K562 (cell line): ENCODE measurements around the gene KLHL35. TPM values are rescaled to one million over a fixed set of nuclear protein-coding genes. Genes with fewer than 3 reads are reported as not detected.

Experiments
- ARID1B ChIP-seq: fragments of 450-650 bp; IDR thresholded peaks from 2 replicates; pipeline ENCODE4 v1.6.1; 2016; ENCODE audit warnings: antibody characterized with exemption, mild to moderate bottlenecking, inconsistent platforms
- KDM5B ChIP-seq: fragments of 200-600 bp; sonication (generic); IDR thresholded peaks from 2 replicates; pipeline ENCODE4 v1.6.1; 2012; ENCODE audit warnings: low read depth, mild to moderate bottlenecking, moderate library complexity, low read length, control low read depth, inconsistent platforms; ENCODE audit not compliant: insufficient replicate concordance
- LCOR ChIP-seq: sonication (generic); formaldehyde crosslinking; IDR thresholded peaks from 2 replicates; pipeline ENCODE4 v1.8.0; 2022; ENCODE audit warnings: mild to moderate bottlenecking, missing genetic modification reagents
- MYNN ChIP-seq, 2 experiments: sonication (generic); formaldehyde crosslinking in 1 of 2; IDR thresholded peaks; 2 replicates each; pipeline versions ENCODE4 v1.5.0 to v1.6.1; 2016 to 2020; ENCODE audit warnings: antibody characterized with exemption in 1 of 2, missing genetic modification reagents in 1 of 2
- NBN ChIP-seq: fragments of 450-650 bp; IDR thresholded peaks from 2 replicates; pipeline ENCODE4 v1.6.1; 2016; ENCODE audit warnings: low read depth, mild to moderate bottlenecking
- PTTG1 ChIP-seq: fragments of 450-650 bp; IDR thresholded peaks from 2 replicates; pipeline ENCODE4 v1.6.1; 2016; ENCODE audit warnings: low read depth, mild to moderate bottlenecking, missing genetic modification characterization, missing compliant biosample characterization
- RFX5 ChIP-seq: IDR thresholded peaks from 2 replicates; pipeline ENCODE4 v1.6.1; 2011; ENCODE audit warnings: low read depth, mild to moderate bottlenecking, improper control_type of control experiment, low read length
- ZC3H8 ChIP-seq: fragments of 450-650 bp; IDR thresholded peaks from 2 replicates; pipeline ENCODE4 v1.6.1; 2017
- ZNF507 ChIP-seq: conservative IDR thresholded peaks from 2 replicates; pipeline ENCODE4 v1.6.1; 2017; ENCODE audit warnings: missing genetic modification characterization, missing compliant biosample characterization
- ZNF778 ChIP-seq: fragments of 450-650 bp; formaldehyde crosslinking; IDR thresholded peaks from 2 replicates; pipeline ENCODE4 v1.4.0; 2020; ENCODE audit warnings: mild to moderate bottlenecking, moderate library complexity
- polyA plus RNA-seq, 8 experiments: library from polyadenylated mRNA; depleted of rRNA in 4 of 8; stranded (reverse) in 5 of 8; unstranded in 3 of 8; fragments of >200 nt; fragmentation: Nextera tagmentation in 2 of 8; fragmentation: Illumina TruSeq in 1 of 8; extraction: Ambion mirVana in 2 of 8; extraction: Trizol in 1 of 8; gene quantifications; 2 replicates each; pipeline versions ENCODE4 v1.2.1 to v1.2.3, GENCODE V29; 2011 to 2014; ENCODE audit warnings: inconsistent platforms in 1 of 8, missing spikeins in 1 of 8
- total RNA-seq, 7 experiments: library from RNA; depleted of rRNA in 6 of 7; stranded (reverse); fragments of >200 nt in 6 of 7; fragmentation: Illumina TruSeq in 2 of 7; extraction: Trizol in 2 of 7; gene quantifications; 2 replicates each; pipeline versions ENCODE4 v1.2.1 to v1.2.3, GENCODE V29; 2011 to 2021; ENCODE audit warnings: low replicate concordance in 1 of 7
- TF ChIP-seq, protein P1 (sequence below): sonication (generic); formaldehyde crosslinking; IDR thresholded peaks from 2 replicates; pipeline ENCODE4 v1.8.1; 2023; ENCODE audit warnings: missing genetic modification reagents, mild to moderate bottlenecking, borderline replicate concordance
- TF ChIP-seq, protein P2 (sequence below), 2 experiments: fragments of 250-450 bp in 1 of 2; fragments of 450-650 bp in 1 of 2; sonication (Bioruptor Pico) in 1 of 2; IDR thresholded peaks; 2 replicates each; pipeline versions ENCODE4 v1.6.1 to v1.8.0; 2016 to 2021; ENCODE audit warnings: mild to moderate bottlenecking in 2 of 2, moderate library complexity in 2 of 2, missing compliant biosample characterization in 1 of 2, missing genetic modification characterization in 1 of 2
- TF ChIP-seq, protein P3 (sequence below), 2 experiments: fragments of 450-650 bp; conservative IDR thresholded peaks; 2 replicates each; pipeline ENCODE4 v1.6.1; 2017; ENCODE audit warnings: mild to moderate bottlenecking in 2 of 2, moderate library complexity in 2 of 2
- TF ChIP-seq, protein P4 (sequence below): fragments of 250-450 bp; sonication (Bioruptor Pico); IDR thresholded peaks from 2 replicates; pipeline ENCODE4 v1.4.0; 2020

The KLHL35 gene
- total and polyA plus RNA-seq, 9 of the 15 experiments (the other 6 are each of a cell fraction or from before 2014, with no cell fraction given): not detected

DNA sequence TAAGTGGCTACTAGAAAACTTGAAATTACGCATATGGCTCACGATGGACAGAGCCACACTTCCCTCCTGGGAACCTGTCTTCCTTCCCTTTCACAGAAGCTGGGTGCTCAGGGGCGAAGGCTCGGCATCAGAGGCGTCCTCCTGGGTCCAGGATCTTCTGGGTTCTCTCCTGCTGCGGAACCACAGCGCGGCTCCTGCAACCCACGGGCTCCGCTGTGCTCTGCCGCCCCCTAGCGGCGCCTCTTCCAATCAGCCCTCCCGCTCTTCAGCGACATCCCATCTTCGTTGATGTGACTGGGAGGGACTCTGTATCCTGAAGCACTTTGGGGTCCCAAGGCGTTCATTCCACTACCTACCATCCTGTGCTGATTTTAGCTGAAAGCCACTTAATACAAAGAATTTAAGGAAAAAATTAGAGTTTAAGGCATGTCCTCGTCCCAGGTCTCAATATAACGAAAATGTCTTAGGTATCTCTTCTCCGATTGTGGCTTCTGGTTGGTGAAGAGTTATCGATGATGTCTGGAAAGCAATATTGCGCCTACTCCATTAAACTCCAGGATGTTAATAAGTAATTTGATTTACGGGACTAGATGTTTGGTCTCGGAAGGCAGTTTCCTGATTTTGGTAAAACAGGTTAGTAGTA lies 48.4 kb downstream of the KLHL35 start (continued):
- TF ChIP-seq, protein P1, sequence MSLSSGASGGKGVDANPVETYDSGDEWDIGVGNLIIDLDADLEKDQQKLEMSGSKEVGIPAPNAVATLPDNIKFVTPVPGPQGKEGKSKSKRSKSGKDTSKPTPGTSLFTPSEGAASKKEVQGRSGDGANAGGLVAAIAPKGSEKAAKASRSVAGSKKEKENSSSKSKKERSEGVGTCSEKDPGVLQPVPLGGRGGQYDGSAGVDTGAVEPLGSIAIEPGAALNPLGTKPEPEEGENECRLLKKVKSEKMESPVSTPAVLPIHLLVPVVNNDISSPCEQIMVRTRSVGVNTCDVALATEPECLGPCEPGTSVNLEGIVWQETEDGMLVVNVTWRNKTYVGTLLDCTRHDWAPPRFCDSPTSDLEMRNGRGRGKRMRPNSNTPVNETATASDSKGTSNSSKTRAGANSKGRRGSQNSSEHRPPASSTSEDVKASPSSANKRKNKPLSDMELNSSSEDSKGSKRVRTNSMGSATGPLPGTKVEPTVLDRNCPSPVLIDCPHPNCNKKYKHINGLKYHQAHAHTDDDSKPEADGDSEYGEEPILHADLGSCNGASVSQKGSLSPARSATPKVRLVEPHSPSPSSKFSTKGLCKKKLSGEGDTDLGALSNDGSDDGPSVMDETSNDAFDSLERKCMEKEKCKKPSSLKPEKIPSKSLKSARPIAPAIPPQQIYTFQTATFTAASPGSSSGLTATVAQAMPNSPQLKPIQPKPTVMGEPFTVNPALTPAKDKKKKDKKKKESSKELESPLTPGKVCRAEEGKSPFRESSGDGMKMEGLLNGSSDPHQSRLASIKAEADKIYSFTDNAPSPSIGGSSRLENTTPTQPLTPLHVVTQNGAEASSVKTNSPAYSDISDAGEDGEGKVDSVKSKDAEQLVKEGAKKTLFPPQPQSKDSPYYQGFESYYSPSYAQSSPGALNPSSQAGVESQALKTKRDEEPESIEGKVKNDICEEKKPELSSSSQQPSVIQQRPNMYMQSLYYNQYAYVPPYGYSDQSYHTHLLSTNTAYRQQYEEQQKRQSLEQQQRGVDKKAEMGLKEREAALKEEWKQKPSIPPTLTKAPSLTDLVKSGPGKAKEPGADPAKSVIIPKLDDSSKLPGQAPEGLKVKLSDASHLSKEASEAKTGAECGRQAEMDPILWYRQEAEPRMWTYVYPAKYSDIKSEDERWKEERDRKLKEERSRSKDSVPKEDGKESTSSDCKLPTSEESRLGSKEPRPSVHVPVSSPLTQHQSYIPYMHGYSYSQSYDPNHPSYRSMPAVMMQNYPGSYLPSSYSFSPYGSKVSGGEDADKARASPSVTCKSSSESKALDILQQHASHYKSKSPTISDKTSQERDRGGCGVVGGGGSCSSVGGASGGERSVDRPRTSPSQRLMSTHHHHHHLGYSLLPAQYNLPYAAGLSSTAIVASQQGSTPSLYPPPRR: no peak
- TF ChIP-seq MYNN (IDR thresholded peaks at IDR 0.05) (no peak), MYNN (CRISPR knock-in tag; IDR thresholded peaks at IDR 0.05) (no peak), ZNF778 (CRISPR knock-in tag) (no peak), ZNF507 (tag) (no peak), ZC3H8 (no peak), KDM5B (no peak), NBN (0 out of 2 replicates have a peak, but pooled peaks have one; percentile 33), LCOR (CRISPR knock-in tag) (0 out of 2 replicates have a peak, but pooled peaks have one; percentile 44), RFX5 (no peak), PTTG1 (no peak), ARID1B (no peak)
- TF ChIP-seq, protein P2, sequence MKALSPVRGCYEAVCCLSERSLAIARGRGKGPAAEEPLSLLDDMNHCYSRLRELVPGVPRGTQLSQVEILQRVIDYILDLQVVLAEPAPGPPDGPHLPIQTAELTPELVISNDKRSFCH (CRISPR knock-in tag; IDR thresholded peaks at IDR 0.05): no peak
- TF ChIP-seq, protein P2 (tag; IDR thresholded peaks at IDR 0.05): no peak
- TF ChIP-seq, protein P3, sequence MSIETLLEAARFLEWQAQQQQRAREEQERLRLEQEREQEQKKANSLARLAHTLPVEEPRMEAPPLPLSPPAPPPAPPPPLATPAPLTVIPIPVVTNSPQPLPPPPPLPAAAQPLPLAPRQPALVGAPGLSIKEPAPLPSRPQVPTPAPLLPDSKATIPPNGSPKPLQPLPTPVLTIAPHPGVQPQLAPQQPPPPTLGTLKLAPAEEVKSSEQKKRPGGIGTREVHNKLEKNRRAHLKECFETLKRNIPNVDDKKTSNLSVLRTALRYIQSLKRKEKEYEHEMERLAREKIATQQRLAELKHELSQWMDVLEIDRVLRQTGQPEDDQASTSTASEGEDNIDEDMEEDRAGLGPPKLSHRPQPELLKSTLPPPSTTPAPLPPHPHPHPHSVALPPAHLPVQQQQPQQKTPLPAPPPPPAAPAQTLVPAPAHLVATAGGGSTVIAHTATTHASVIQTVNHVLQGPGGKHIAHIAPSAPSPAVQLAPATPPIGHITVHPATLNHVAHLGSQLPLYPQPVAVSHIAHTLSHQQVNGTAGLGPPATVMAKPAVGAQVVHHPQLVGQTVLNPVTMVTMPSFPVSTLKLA (conservative IDR thresholded peaks at IDR 0.05): no peak
- TF ChIP-seq, protein P4, sequence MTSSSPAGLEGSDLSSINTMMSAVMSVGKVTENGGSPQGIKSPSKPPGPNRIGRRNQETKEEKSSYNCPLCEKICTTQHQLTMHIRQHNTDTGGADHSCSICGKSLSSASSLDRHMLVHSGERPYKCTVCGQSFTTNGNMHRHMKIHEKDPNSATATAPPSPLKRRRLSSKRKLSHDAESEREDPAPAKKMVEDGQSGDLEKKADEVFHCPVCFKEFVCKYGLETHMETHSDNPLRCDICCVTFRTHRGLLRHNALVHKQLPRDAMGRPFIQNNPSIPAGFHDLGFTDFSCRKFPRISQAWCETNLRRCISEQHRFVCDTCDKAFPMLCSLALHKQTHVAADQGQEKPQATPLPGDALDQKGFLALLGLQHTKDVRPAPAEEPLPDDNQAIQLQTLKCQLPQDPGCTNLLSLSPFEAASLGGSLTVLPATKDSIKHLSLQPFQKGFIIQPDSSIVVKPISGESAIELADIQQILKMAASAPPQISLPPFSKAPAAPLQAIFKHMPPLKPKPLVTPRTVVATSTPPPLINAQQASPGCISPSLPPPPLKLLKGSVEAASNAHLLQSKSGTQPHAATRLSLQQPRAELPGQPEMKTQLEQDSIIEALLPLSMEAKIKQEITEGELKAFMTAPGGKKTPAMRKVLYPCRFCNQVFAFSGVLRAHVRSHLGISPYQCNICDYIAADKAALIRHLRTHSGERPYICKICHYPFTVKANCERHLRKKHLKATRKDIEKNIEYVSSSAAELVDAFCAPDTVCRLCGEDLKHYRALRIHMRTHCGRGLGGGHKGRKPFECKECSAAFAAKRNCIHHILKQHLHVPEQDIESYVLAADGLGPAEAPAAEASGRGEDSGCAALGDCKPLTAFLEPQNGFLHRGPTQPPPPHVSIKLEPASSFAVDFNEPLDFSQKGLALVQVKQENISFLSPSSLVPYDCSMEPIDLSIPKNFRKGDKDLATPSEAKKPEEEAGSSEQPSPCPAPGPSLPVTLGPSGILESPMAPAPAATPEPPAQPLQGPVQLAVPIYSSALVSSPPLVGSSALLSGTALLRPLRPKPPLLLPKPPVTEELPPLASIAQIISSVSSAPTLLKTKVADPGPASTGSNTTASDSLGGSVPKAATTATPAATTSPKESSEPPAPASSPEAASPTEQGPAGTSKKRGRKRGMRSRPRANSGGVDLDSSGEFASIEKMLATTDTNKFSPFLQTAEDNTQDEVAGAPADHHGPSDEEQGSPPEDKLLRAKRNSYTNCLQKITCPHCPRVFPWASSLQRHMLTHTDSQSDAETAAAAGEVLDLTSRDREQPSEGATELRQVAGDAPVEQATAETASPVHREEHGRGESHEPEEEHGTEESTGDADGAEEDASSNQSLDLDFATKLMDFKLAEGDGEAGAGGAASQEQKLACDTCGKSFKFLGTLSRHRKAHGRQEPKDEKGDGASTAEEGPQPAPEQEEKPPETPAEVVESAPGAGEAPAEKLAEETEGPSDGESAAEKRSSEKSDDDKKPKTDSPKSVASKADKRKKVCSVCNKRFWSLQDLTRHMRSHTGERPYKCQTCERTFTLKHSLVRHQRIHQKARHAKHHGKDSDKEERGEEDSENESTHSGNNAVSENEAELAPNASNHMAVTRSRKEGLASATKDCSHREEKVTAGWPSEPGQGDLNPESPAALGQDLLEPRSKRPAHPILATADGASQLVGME: no peak
